Measurements from ENCODE around the gene MGAT2. TPM values are rescaled to one million over a fixed set of nuclear protein-coding genes. Genes with fewer than 3 reads are reported as not detected.
A peak's percentile ranks its signal among the peaks of the same experiment; 100 is the strongest.

MGAT2 gene
- total and polyA plus RNA-seq, 9 of the 15 experiments (the other 6 are each of a cell fraction or from before 2014, with no cell fraction given): 0.03 to 33.3 (median 24.6) TPM; not detected in 1

DNA sequence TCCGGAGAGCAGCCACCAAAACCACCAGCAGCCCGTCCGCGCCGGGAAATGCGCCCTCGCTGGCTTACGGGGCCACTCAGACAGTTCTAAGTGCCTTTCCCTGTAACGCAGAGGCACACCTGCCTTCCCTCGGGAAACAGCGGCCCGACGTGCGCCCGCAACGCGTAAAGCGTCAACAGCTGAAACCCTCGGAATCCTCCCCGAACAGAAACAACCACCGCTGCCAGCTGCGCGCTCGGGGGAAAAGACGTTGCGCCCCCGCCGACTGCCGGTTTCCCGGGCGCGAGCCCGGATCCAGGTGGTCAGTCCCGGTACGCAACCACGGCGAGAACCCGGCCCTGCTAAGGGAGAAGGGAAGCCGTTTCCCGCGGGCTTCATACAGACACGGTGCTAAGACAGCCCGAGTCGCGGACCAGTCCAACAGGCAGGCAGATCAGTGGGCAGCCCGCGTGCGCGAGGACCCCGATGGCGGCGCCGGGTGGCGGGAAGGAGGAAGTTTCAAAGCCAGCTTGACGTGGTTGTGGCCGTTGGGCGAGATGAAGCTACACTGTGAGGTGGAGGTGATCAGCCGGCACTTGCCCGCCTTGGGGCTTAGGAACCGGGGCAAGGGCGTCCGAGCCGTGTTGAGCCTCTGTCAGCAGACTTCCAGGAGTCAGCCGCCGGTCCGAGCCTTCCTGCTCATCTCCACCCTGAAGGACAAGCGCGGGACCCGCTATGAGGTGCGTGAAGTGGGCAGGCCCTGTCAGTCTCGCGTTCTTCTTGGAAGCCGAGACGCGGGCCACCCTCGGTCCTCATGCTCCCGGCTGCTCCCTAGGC, 21.9 kb upstream of the MGAT2 start, which contains the start of gene LRR1 (continued):
- no peak for TF ChIP-seq ZNF707 (CRISPR knock-in tag; conservative IDR thresholded peaks at IDR 0.05)
- TF ChIP-seq E2F8 (IDR thresholded peaks at IDR 0.05; ENCODE audit: low read depth, partially characterized antibody): peak; percentile 56
- peak; percentile 81 for TF ChIP-seq SAP30 (IDR thresholded peaks at IDR 0.05; ENCODE audit: borderline replicate concordance, insufficient read depth, low read depth, low read length, poor library complexity, severe bottlenecking)
- TF ChIP-seq ZZZ3 (IDR thresholded peaks at IDR 0.05): 0 out of 2 replicates have a peak, but pooled peaks have one; percentile 59
- TF ChIP-seq NCOA6 (IDR thresholded peaks at IDR 0.05): peak; percentile 91
- TF ChIP-seq TBP (optimal IDR thresholded peaks at IDR 0.05; ENCODE audit: low read depth, low read length): peak; percentile 85
- no peak for TF ChIP-seq HMG20A (CRISPR knock-in tag; conservative IDR thresholded peaks at IDR 0.05)
- TF ChIP-seq TEAD2 (tag; IDR thresholded peaks at IDR 0.05): no peak
- 0 out of 2 replicates have a peak, but pooled peaks have one; percentile 17 for TF ChIP-seq NKRF (IDR thresholded peaks at IDR 0.05; ENCODE audit: borderline replicate concordance)
- TF ChIP-seq NFIC (IDR thresholded peaks at IDR 0.05): peak; percentile 66
- TF ChIP-seq, protein P1, sequence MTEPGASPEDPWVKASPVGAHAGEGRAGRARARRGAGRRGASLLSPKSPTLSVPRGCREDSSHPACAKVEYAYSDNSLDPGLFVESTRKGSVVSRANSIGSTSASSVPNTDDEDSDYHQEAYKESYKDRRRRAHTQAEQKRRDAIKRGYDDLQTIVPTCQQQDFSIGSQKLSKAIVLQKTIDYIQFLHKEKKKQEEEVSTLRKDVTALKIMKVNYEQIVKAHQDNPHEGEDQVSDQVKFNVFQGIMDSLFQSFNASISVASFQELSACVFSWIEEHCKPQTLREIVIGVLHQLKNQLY (CRISPR knock-in tag; conservative IDR thresholded peaks at IDR 0.05): no peak
- TF ChIP-seq FOXA3 (CRISPR knock-in tag; conservative IDR thresholded peaks at IDR 0.05 in 1 of 2, IDR thresholded peaks at IDR 0.05 in 1 of 2): 0 out of 4 replicates have a peak, but pooled peaks of 1 of the 2 experiments have one; percentile 51
- TF ChIP-seq SETDB1 (IDR thresholded peaks at IDR 0.05; ENCODE audit: low read length): no peak
- TF ChIP-seq, protein P2, sequence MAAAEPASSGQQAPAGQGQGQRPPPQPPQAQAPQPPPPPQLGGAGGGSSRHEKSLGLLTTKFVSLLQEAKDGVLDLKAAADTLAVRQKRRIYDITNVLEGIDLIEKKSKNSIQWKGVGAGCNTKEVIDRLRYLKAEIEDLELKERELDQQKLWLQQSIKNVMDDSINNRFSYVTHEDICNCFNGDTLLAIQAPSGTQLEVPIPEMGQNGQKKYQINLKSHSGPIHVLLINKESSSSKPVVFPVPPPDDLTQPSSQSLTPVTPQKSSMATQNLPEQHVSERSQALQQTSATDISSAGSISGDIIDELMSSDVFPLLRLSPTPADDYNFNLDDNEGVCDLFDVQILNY (CRISPR knock-in tag; IDR thresholded peaks at IDR 0.05): peak; percentile 66; the same call in 1 of the 2 replicates
- TF ChIP-seq, protein P3, sequence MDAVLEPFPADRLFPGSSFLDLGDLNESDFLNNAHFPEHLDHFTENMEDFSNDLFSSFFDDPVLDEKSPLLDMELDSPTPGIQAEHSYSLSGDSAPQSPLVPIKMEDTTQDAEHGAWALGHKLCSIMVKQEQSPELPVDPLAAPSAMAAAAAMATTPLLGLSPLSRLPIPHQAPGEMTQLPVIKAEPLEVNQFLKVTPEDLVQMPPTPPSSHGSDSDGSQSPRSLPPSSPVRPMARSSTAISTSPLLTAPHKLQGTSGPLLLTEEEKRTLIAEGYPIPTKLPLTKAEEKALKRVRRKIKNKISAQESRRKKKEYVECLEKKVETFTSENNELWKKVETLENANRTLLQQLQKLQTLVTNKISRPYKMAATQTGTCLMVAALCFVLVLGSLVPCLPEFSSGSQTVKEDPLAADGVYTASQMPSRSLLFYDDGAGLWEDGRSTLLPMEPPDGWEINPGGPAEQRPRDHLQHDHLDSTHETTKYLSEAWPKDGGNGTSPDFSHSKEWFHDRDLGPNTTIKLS (IDR thresholded peaks at IDR 0.05; ENCODE audit: borderline replicate concordance, low read depth): peak; percentile 73; the same call in 1 of the 2 replicates
- peak; percentile 58; the same call in 1 of the 2 replicates for TF ChIP-seq ELF1 (tag; IDR thresholded peaks at IDR 0.05)
- TF ChIP-seq THAP7 (CRISPR knock-in tag; IDR thresholded peaks at IDR 0.05): no peak

Data from K562 (cell line).